Ishikawa (cell line): ENCODE data around the gene RPS21.

Source experiments
- EP300 ChIP-seq: IDR thresholded peaks from 2 replicates; pipeline ENCODE4 v1.6.1; 2012; ENCODE audit warnings: borderline replicate concordance
- FOXM1 ChIP-seq: IDR thresholded peaks from 2 replicates; pipeline ENCODE4 v1.6.1; 2012; ENCODE audit warnings: low read depth, borderline replicate concordance
- REST ChIP-seq: IDR thresholded peaks from 2 replicates; pipeline ENCODE4 v1.6.1; 2012; ENCODE audit warnings: low read depth, mild to moderate bottlenecking
- TAF1 ChIP-seq: IDR thresholded peaks from 2 replicates; pipeline ENCODE4 v1.6.1; 2012; ENCODE audit warnings: low read depth, mild to moderate bottlenecking
- USF1 ChIP-seq: IDR thresholded peaks from 2 replicates; pipeline ENCODE4 v1.6.1; 2012
- YY1 ChIP-seq: IDR thresholded peaks from 2 replicates; pipeline ENCODE4 v1.6.1; 2012; ENCODE audit warnings: low read depth

- TF ChIP-seq FOXM1 (no peak), REST (no peak), USF1 (peak; percentile 44; the same call in 1 of the 2 replicates), EP300 (no peak), YY1 (no peak), TAF1 (no peak)
Measured at GRCh38 chr20:62406635-62407176, 19.8 kb downstream of the RPS21 start.
